OCI-LY1 (cell line): ENCODE measurements around the gene SCN1B.

ENCODE experiments used
- EZH2 ChIP-seq: fragments of 200-600 bp; sonication (generic), shearing (Covaris generic); IDR thresholded peaks from 2 replicates; pipeline ENCODE4 v1.8.0; 2017; ENCODE audit warnings: borderline replicate concordance, mixed run types, mild to moderate bottlenecking, antibody characterized with exemption, low read length, moderate library complexity, mixed read lengths
- TF ChIP-seq, protein P1 (sequence below): fragments of 200-600 bp; sonication (generic), shearing (Covaris generic); IDR thresholded peaks from 2 replicates; pipeline ENCODE4 v1.5.1; 2017; ENCODE audit warnings: mild to moderate bottlenecking, antibody characterized with exemption, low read length, moderate library complexity, mixed read lengths

DNA sequence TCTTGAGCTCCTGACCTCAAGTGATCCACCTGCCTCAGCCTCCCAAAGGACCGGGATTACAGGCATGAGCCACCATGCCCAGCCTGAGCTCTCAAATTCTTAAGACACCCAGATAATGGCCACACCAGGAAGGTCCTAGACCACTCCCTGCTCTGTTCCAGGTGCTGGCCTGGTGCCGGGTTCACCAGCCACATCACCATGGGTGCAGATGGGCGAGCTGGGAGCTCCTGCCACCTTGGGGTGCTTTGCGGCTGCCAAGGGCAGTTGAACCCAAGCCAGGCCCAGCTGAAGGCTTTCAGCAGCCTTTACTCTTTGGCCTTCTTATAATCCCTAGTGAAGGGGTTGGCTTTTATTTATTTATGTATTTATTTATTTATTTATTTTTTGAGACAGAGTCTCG lies 16.2 kb downstream of the SCN1B start:
- TF ChIP-seq, protein P1, sequence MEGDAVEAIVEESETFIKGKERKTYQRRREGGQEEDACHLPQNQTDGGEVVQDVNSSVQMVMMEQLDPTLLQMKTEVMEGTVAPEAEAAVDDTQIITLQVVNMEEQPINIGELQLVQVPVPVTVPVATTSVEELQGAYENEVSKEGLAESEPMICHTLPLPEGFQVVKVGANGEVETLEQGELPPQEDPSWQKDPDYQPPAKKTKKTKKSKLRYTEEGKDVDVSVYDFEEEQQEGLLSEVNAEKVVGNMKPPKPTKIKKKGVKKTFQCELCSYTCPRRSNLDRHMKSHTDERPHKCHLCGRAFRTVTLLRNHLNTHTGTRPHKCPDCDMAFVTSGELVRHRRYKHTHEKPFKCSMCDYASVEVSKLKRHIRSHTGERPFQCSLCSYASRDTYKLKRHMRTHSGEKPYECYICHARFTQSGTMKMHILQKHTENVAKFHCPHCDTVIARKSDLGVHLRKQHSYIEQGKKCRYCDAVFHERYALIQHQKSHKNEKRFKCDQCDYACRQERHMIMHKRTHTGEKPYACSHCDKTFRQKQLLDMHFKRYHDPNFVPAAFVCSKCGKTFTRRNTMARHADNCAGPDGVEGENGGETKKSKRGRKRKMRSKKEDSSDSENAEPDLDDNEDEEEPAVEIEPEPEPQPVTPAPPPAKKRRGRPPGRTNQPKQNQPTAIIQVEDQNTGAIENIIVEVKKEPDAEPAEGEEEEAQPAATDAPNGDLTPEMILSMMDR, result no peak
- TF ChIP-seq EZH2, result no peak
